ENCODE measurements around the gene DBI.

GRCh38 chr2:119366161-119366648, 572 bp upstream of the DBI start:
- TF ChIP-seq CTCF (conservative IDR thresholded peaks at IDR 0.05; ENCODE audit: low read depth, low read length) (no peak), EZH2 (IDR thresholded peaks at IDR 0.05; ENCODE audit: borderline replicate concordance, low read depth, low read length, poor library complexity, severe bottlenecking) (no peak)
